WTC11 (cell line): ENCODE data around the gene MEGF6. TPM values are rescaled to one million over a fixed set of nuclear protein-coding genes. Genes with fewer than 3 reads are reported as not detected.

Experiments
- ATAC-seq: fragments of 200-7000 bp; cut with Tn5 transposase; 2 replicates; pipeline ENCODE4 v1.10.0; 2021; ENCODE audit warnings: mild to moderate bottlenecking, moderate library complexity
- CTCF ChIA-PET: fragments of 300-600 bp; sonication (Branson Sonifier 250); formaldehyde crosslinking; loops from one replicate; lab custom pipeline; 2021; ENCODE audit warnings: antibody characterized with exemption; lab: Charles Lee
- POLR2A ChIA-PET: fragments of 350-600 bp; sonication (Branson Sonifier 250); formaldehyde crosslinking; loops from one replicate; lab custom pipeline; 2021; ENCODE audit warnings: antibody characterized with exemption; lab: Charles Lee
- DNase-seq: peaks from one replicate; pipeline ENCODE4 v3.0.0; 2021; ENCODE audit warnings: low spot score
- H3K27ac Mint-ChIP-seq: 2 replicates; pipeline ENCODE4 v1.8.0; 2021; ENCODE audit warnings: mixed read lengths
- H3K27me3 Mint-ChIP-seq: 2 replicates; pipeline ENCODE4 v1.8.0; 2021; ENCODE audit warnings: low read depth, mild to moderate bottlenecking, moderate library complexity, mixed read lengths
- H3K36me3 Mint-ChIP-seq: 2 replicates; pipeline ENCODE4 v1.8.0; 2021; ENCODE audit warnings: mixed read lengths
- H3K4me1 Mint-ChIP-seq: 2 replicates; pipeline ENCODE4 v1.8.0; 2022; ENCODE audit warnings: mixed read lengths
- H3K4me3 Mint-ChIP-seq: 2 replicates; pipeline ENCODE4 v1.8.0; 2021; ENCODE audit warnings: mild to moderate bottlenecking, moderate library complexity, mixed read lengths
- H3K9me3 Mint-ChIP-seq: 2 replicates; pipeline ENCODE4 v1.8.0; 2021; ENCODE audit warnings: mixed read lengths
- CREM ChIP-seq: sonication (generic); formaldehyde crosslinking; IDR thresholded peaks from 2 replicates; pipeline ENCODE4 v1.8.1; 2022; ENCODE audit warnings: mild to moderate bottlenecking, missing genetic modification reagents, moderate library complexity
- FOXK1 ChIP-seq: sonication (generic); formaldehyde crosslinking; IDR thresholded peaks from 2 replicates; pipeline ENCODE4 v1.8.0; 2022; ENCODE audit warnings: mild to moderate bottlenecking, moderate library complexity, missing genetic modification reagents
- FOXP1 ChIP-seq: sonication (generic); formaldehyde crosslinking; IDR thresholded peaks from 2 replicates; pipeline ENCODE4 v1.8.0; 2022; ENCODE audit warnings: missing genetic modification reagents, mild to moderate bottlenecking, moderate library complexity, borderline replicate concordance
- GTF2I ChIP-seq: fragments of 250-450 bp; sonication (Bioruptor Pico); conservative IDR thresholded peaks from 2 replicates; pipeline ENCODE4 v1.4.0; 2021; ENCODE audit warnings: mild to moderate bottlenecking
- KAT7 ChIP-seq: sonication (generic); formaldehyde crosslinking; IDR thresholded peaks from 2 replicates; pipeline ENCODE4 v1.8.1; 2023; ENCODE audit warnings: missing genetic modification reagents, mild to moderate bottlenecking, borderline replicate concordance
- MYBL2 ChIP-seq: sonication (generic); formaldehyde crosslinking; IDR thresholded peaks from 2 replicates; pipeline ENCODE4 v1.8.1; 2023; ENCODE audit warnings: mild to moderate bottlenecking, moderate library complexity, missing genetic modification reagents
- NFE2L1 ChIP-seq: sonication (generic); formaldehyde crosslinking; IDR thresholded peaks from 2 replicates; pipeline ENCODE4 v1.8.1; 2023; ENCODE audit warnings: missing genetic modification reagents
- OVOL2 ChIP-seq: fragments of 250-450 bp; sonication (Bioruptor Pico); IDR thresholded peaks from 2 replicates; pipeline ENCODE4 v1.9.0; 2021; ENCODE audit warnings: mild to moderate bottlenecking, borderline replicate concordance
- PRRX2 ChIP-seq: fragments of 250-450 bp; sonication (Bioruptor Pico); IDR thresholded peaks from 2 replicates; pipeline ENCODE4 v1.8.0; 2021; ENCODE audit warnings: mild to moderate bottlenecking
- RELA ChIP-seq: sonication (generic); formaldehyde crosslinking; IDR thresholded peaks from 2 replicates; pipeline ENCODE4 v1.8.1; 2022; ENCODE audit warnings: missing genetic modification reagents, mild to moderate bottlenecking, borderline replicate concordance
- RORB ChIP-seq: fragments of 250-450 bp; sonication (Bioruptor Pico); IDR thresholded peaks from 2 replicates; pipeline ENCODE4 v1.9.0; 2021; ENCODE audit warnings: mild to moderate bottlenecking
- SMAD4 ChIP-seq: sonication (generic); formaldehyde crosslinking; IDR thresholded peaks from 2 replicates; pipeline ENCODE4 v1.8.0; 2022; ENCODE audit warnings: mild to moderate bottlenecking, missing genetic modification reagents
- SP1 ChIP-seq: sonication (generic); formaldehyde crosslinking; conservative IDR thresholded peaks from 2 replicates; pipeline ENCODE4 v1.8.1; 2022; ENCODE audit warnings: missing genetic modification reagents
- TCF7 ChIP-seq: sonication (generic); formaldehyde crosslinking; IDR thresholded peaks from 2 replicates; pipeline ENCODE4 v1.8.0; 2022; ENCODE audit warnings: mild to moderate bottlenecking, low read depth, missing genetic modification reagents, moderate library complexity
- TEAD4 ChIP-seq: sonication (generic); formaldehyde crosslinking; IDR thresholded peaks from 2 replicates; pipeline ENCODE4 v1.8.0; 2022; ENCODE audit warnings: mild to moderate bottlenecking, missing genetic modification reagents
- ZBTB21 ChIP-seq: sonication (generic); formaldehyde crosslinking; IDR thresholded peaks from 2 replicates; pipeline ENCODE4 v1.8.1; 2023; ENCODE audit warnings: mild to moderate bottlenecking, missing genetic modification reagents, borderline replicate concordance
- ZNF219 ChIP-seq: sonication (generic); formaldehyde crosslinking; IDR thresholded peaks from 2 replicates; pipeline ENCODE4 v1.8.0; 2023; ENCODE audit warnings: missing genetic modification reagents, mild to moderate bottlenecking, borderline replicate concordance
- ZNF317 ChIP-seq: sonication (generic); formaldehyde crosslinking; IDR thresholded peaks from 2 replicates; pipeline ENCODE4 v1.8.1; 2023; ENCODE audit warnings: low read depth, mild to moderate bottlenecking, moderate library complexity, missing genetic modification reagents, borderline replicate concordance
- ZNF416 ChIP-seq: fragments of 250-450 bp; sonication (Bioruptor Pico); IDR thresholded peaks from 2 replicates; pipeline ENCODE4 v1.9.0; 2021; ENCODE audit warnings: mild to moderate bottlenecking, inconsistent platforms
- ZNF671 ChIP-seq: fragments of 250-450 bp; sonication (Bioruptor Pico); IDR thresholded peaks from 2 replicates; pipeline ENCODE4 v1.8.0; 2021; ENCODE audit warnings: mild to moderate bottlenecking
- total RNA-seq: library from RNA; stranded (reverse); gene quantifications from 3 replicates; pipeline ENCODE4 v1.2.3, GENCODE V29; 2021
- TF ChIP-seq, protein P1 (sequence below): fragments of 250-450 bp; sonication (Bioruptor Pico); IDR thresholded peaks from 2 replicates; pipeline ENCODE4 v1.9.0; 2021; ENCODE audit warnings: mild to moderate bottlenecking
- TF ChIP-seq, protein P2 (sequence below): sonication (generic); formaldehyde crosslinking; IDR thresholded peaks from 2 replicates; pipeline ENCODE4 v1.8.0; 2022; ENCODE audit warnings: mild to moderate bottlenecking, missing genetic modification reagents
- TF ChIP-seq, protein P3 (sequence below): sonication (generic); formaldehyde crosslinking; IDR thresholded peaks from 2 replicates; pipeline ENCODE4 v1.8.0; 2022; ENCODE audit warnings: mild to moderate bottlenecking, missing genetic modification reagents
- TF ChIP-seq, protein P4 (sequence below): sonication (generic); formaldehyde crosslinking; IDR thresholded peaks from 2 replicates; pipeline ENCODE4 v1.8.1; 2023; ENCODE audit warnings: mild to moderate bottlenecking, missing genetic modification reagents, moderate library complexity
- TF ChIP-seq, protein P5 (sequence below): sonication (generic); formaldehyde crosslinking; IDR thresholded peaks from 2 replicates; pipeline ENCODE4 v1.8.1; 2022; ENCODE audit warnings: missing genetic modification reagents, borderline replicate concordance
- TF ChIP-seq, protein P6 (sequence below): sonication (generic); formaldehyde crosslinking; IDR thresholded peaks from 2 replicates; pipeline ENCODE4 v1.8.0; 2023; ENCODE audit warnings: missing genetic modification reagents

MEGF6 gene
- total RNA-seq, 1 experiment from 2014 or later: 24.9 TPM

DNA sequence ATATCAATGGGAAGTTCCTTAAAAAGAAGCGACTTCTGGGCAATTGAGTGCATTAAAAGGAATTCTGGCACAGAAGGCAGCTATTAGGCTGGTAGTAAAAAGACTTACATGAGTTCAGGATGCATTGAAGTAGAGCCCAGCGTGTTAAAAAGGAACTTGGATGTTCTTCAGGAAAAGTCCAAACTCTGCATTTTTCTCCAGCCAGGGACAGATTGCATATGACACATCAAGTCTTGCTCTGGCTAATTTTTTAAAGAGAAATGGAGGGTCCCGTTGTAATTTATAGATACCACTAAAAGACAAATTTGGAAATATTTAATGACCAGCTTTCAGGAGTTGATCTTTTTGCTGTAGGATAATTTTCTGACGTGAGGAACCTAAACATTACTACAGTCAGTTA is 14.7 kb upstream of the MEGF6 start:
- ChIA-PET POLR2A (no interaction called here), CTCF (interaction anchor here (0.6 kb wide), 3 partner anchors 92 to 1350 kb away, joined by 3 to 8 read pairs (median 3); no protein-coding TSS in a partner anchor)
- H3K9me3 Mint-ChIP-seq: no peaks in the 10 kb centered on the region
- H3K4me1 Mint-ChIP-seq: peaks cover 12% of the 10 kb centered on the region
- ATAC-seq (no peak), DNase-seq (no peak)
- H3K27me3 Mint-ChIP-seq: no peaks in the 10 kb centered on the region; the same call in 1 of the 2 replicates
- H3K27ac Mint-ChIP-seq: no peak overlapping the region; the same call in 1 of the 2 replicates
- no peak for TF ChIP-seq RELA (CRISPR knock-in tag)
- peaks cover 15% of the 10 kb centered on the region for H3K36me3 Mint-ChIP-seq
- H3K4me3 Mint-ChIP-seq: peak overlapping the region; percentile 69

DNA sequence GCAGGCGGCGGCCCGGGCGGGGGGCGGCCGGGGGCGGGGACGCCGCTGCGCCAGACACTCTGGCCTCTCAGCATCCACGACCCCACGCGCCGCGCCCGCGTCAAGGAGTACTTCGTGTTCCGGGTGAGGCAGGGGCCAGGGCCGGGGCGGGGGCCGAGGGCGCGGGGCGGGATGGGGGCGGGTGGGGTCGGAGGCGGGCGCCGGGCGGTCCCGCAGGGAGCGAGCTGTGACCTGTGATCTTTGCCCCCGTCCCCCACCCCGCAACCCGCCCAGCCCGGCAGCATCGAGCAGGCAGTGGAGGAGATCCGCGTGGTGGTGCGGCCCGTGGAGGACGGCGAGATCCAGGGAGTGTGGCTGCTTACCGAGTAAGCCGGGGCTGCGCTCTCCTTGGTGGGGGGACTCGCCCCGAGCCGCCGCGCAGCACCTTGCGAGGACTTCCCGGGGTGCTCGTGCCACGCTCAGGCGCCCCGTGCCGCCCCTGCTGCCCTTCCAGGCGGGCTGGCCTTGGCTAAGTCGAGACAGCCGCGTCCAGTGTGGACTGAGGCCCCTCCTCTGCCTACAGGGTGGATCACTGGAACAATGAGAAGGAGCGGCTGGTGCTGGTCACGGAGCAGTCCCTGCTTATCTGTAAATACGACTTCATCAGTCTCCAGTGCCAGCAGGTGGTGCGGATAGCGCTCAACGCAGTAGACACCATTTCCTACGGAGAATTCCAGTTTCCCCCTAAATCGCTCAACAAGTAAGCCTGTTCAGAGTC is 14.0 kb upstream of the MEGF6 start:
- ChIA-PET CTCF (interaction anchor here (0.6 to 3.0 kb wide), 3 partner anchors 60 to 107 kb away, joined by 3 to 16 read pairs (median 3); no protein-coding TSS in a partner anchor), POLR2A (no interaction called here)
- H3K27ac Mint-ChIP-seq: no peak overlapping the region

DNA sequence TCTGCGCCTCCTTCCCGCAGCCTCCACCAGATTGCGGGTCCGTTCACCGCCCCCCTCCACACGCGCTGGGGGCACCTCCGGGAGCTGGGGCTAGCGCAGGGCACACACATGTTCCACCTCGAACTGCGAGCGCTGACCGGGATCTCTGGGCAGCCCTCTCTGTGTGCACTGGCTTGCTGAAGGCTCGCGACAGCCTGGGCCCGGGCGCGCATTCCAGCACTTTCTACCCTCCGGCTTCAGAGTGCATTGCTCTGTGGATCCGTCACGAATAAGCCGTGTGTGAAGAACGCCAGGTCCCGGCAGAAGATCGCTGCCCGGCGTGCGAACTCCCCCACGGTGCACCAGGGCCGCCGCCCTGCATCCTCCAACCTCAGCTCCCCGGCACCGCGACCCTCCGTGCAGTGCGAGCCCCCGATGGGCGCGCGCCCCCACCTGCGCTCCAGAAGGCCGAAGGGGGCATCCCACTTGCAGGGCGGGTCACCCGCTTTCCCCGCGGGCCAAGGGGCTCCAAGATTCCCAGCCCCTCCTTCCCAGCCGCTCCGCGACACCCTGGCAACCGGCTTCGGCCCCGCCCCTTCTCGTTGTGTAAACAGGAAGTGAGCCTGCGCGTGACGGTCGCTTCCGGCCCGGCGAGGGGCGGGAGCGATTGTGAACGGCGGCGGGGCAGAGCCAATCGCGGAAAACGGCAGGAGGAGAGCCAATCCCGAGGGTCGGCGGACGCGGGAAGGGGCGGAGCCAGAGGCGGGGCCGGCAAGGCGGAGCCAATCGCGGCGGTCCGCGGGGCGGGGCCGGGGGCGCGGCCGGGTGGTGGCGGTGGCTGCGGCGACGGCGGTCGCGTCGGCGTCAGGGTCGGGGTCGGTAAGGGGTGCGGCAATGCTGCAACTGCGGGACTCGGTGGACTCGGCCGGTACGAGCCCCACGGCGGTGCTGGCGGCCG is 13.2 kb upstream of the MEGF6 start, which contains the start of gene TPRG1L:
Gene TPRG1L (plus strand): TSS at position 816 of the 937 bp plus-strand sequence. CDS start 58 bp downstream, at position 874.
- DNase-seq (peak; percentile 99), ATAC-seq (peak; percentile 95)
- CTCF ChIA-PET: interaction anchor here (1.0 to 4.2 kb wide), 9 partner anchors 10 to 134 kb away, joined by 3 to 37 read pairs (median 5); no protein-coding TSS in a partner anchor
- Mint-ChIP-seq H3K4me1 (peaks cover 12% of the 10 kb centered on the region), H3K9me3 (no peaks in the 10 kb centered on the region), H3K4me3 (peak within 1 kb of the TSS; percentile 90), H3K27ac (peak within 1 kb of the TSS; percentile 41), H3K27me3 (peaks cover 3% of the 10 kb centered on the region; the same call in 1 of the 2 replicates), H3K36me3 (peaks cover 15% of the 10 kb centered on the region)
- POLR2A ChIA-PET: no interaction called here
- TF ChIP-seq PRRX2 (CRISPR knock-in tag) (no peak), FOXK1 (CRISPR knock-in tag) (peak; percentile 100), OVOL2 (no peak), TCF7 (CRISPR knock-in tag) (no peak), ZNF671 (CRISPR knock-in tag) (no peak), NFE2L1 (CRISPR knock-in tag) (peak; percentile 28; the same call in 1 of the 2 replicates), MYBL2 (CRISPR knock-in tag) (no peak; the same call in 1 of the 2 replicates), ZNF317 (CRISPR knock-in tag) (no peak), ZBTB21 (CRISPR knock-in tag) (no peak), SP1 (CRISPR knock-in tag) (peak; percentile 99)
- TF ChIP-seq, protein P1, sequence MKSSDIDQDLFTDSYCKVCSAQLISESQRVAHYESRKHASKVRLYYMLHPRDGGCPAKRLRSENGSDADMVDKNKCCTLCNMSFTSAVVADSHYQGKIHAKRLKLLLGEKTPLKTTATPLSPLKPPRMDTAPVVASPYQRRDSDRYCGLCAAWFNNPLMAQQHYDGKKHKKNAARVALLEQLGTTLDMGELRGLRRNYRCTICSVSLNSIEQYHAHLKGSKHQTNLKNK (CRISPR knock-in tag): no peak
- TF ChIP-seq, protein P2, sequence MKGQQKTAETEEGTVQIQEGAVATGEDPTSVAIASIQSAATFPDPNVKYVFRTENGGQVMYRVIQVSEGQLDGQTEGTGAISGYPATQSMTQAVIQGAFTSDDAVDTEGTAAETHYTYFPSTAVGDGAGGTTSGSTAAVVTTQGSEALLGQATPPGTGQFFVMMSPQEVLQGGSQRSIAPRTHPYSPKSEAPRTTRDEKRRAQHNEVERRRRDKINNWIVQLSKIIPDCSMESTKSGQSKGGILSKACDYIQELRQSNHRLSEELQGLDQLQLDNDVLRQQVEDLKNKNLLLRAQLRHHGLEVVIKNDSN: peak; percentile 86; the same call in 1 of the 2 replicates
- TF ChIP-seq, protein P3, sequence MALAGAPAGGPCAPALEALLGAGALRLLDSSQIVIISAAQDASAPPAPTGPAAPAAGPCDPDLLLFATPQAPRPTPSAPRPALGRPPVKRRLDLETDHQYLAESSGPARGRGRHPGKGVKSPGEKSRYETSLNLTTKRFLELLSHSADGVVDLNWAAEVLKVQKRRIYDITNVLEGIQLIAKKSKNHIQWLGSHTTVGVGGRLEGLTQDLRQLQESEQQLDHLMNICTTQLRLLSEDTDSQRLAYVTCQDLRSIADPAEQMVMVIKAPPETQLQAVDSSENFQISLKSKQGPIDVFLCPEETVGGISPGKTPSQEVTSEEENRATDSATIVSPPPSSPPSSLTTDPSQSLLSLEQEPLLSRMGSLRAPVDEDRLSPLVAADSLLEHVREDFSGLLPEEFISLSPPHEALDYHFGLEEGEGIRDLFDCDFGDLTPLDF (CRISPR knock-in tag): no peak

More for the DNA sequence above, 14.0 kb upstream of the MEGF6 start:
- peak overlapping the region; percentile 90 for H3K4me3 Mint-ChIP-seq
- no peaks in the 10 kb centered on the region for H3K9me3 Mint-ChIP-seq
- TF ChIP-seq ZNF416 (CRISPR knock-in tag): no peak
- no peak for TF ChIP-seq FOXP1 (CRISPR knock-in tag)
- TF ChIP-seq, protein P1 (CRISPR knock-in tag): no peak
- no peak for TF ChIP-seq SMAD4
- no peak for TF ChIP-seq CREM (CRISPR knock-in tag)
- TF ChIP-seq, protein P4, sequence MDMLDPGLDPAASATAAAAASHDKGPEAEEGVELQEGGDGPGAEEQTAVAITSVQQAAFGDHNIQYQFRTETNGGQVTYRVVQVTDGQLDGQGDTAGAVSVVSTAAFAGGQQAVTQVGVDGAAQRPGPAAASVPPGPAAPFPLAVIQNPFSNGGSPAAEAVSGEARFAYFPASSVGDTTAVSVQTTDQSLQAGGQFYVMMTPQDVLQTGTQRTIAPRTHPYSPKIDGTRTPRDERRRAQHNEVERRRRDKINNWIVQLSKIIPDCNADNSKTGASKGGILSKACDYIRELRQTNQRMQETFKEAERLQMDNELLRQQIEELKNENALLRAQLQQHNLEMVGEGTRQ (CRISPR knock-in tag): no peak
- TF ChIP-seq, protein P5, sequence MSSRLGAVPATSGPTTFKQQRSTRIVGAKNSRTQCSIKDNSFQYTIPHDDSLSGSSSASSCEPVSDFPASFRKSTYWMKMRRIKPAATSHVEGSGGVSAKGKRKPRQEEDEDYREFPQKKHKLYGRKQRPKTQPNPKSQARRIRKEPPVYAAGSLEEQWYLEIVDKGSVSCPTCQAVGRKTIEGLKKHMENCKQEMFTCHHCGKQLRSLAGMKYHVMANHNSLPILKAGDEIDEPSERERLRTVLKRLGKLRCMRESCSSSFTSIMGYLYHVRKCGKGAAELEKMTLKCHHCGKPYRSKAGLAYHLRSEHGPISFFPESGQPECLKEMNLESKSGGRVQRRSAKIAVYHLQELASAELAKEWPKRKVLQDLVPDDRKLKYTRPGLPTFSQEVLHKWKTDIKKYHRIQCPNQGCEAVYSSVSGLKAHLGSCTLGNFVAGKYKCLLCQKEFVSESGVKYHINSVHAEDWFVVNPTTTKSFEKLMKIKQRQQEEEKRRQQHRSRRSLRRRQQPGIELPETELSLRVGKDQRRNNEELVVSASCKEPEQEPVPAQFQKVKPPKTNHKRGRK: no peak
- no peak for TF ChIP-seq RORB (CRISPR knock-in tag)
- no peak for TF ChIP-seq KAT7 (CRISPR knock-in tag)
- TF ChIP-seq ZNF219 (CRISPR knock-in tag): no peak
- TF ChIP-seq PRRX2 (CRISPR knock-in tag): no peak
- no peak for TF ChIP-seq TEAD4 (CRISPR knock-in tag)
- TF ChIP-seq SP1 (CRISPR knock-in tag): no peak
- TF ChIP-seq RELA (CRISPR knock-in tag): no peak
- TF ChIP-seq, protein P6, sequence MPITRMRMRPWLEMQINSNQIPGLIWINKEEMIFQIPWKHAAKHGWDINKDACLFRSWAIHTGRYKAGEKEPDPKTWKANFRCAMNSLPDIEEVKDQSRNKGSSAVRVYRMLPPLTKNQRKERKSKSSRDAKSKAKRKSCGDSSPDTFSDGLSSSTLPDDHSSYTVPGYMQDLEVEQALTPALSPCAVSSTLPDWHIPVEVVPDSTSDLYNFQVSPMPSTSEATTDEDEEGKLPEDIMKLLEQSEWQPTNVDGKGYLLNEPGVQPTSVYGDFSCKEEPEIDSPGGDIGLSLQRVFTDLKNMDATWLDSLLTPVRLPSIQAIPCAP (CRISPR knock-in tag): no peak
- no peak for TF ChIP-seq GTF2I (CRISPR knock-in tag)
- H3K36me3 Mint-ChIP-seq: peaks cover 15% of the 10 kb centered on the region
- peaks cover 12% of the 10 kb centered on the region for H3K4me1 Mint-ChIP-seq
- DNase-seq: no peak
- peaks cover 3% of the 10 kb centered on the region; the same call in 1 of the 2 replicates for H3K27me3 Mint-ChIP-seq
- ATAC-seq: no peak
